Endodermal cell (in vitro differentiated cells): ENCODE results near the gene ZCCHC13. TPM values are rescaled to one million over a fixed set of nuclear protein-coding genes. Genes with fewer than 3 reads are reported as not detected.

Source experiments
- DNase-seq: peaks from one replicate; pipeline ENCODE4 v3.0.0-alpha.2; 2017
- H3K27ac ChIP-seq: 2 replicates; pipeline ENCODE4 v1.5.1; 2013; ENCODE audit warnings: mild to moderate bottlenecking, low read depth, low read length, moderate library complexity
- H3K27me3 ChIP-seq: 2 replicates; pipeline ENCODE4 v1.6.1; 2013; ENCODE audit warnings: mild to moderate bottlenecking, low read length, moderate library complexity; ENCODE audit not compliant: insufficient read depth, control insufficient read depth, poor library complexity, severe bottlenecking
- H3K36me3 ChIP-seq: 2 replicates; pipeline ENCODE4 v1.7.0; 2013; ENCODE audit warnings: mild to moderate bottlenecking, low read length, moderate library complexity; ENCODE audit not compliant: control insufficient read depth, insufficient read depth
- H3K4me1 ChIP-seq: one replicate; pipeline ENCODE4 v1.7.0; 2013; ENCODE audit warnings: low read length; ENCODE audit not compliant: control insufficient read depth, insufficient read depth
- H3K4me3 ChIP-seq: 2 replicates; pipeline ENCODE4 v1.5.1; 2013; ENCODE audit warnings: mild to moderate bottlenecking, low read length, moderate library complexity
- H3K9ac ChIP-seq: 2 replicates; pipeline ENCODE4 v1.6.1; 2013; ENCODE audit warnings: mild to moderate bottlenecking, low read length, moderate library complexity; ENCODE audit not compliant: poor library complexity, severe bottlenecking; ENCODE audit errors: extremely low read depth
- H3K9me3 ChIP-seq: 2 replicates; pipeline ENCODE4 v1.6.1; 2013; ENCODE audit warnings: mild to moderate bottlenecking, low read length, moderate library complexity; ENCODE audit not compliant: control insufficient read depth
- H3K27ac Mint-ChIP-seq: 2 replicates; pipeline ENCODE4 v1.8.0; 2020; ENCODE audit warnings: mixed read lengths
- H3K27me3 Mint-ChIP-seq: 2 replicates; pipeline ENCODE4 v1.8.0; 2021; ENCODE audit warnings: mild to moderate bottlenecking, mixed read lengths; ENCODE audit not compliant: insufficient read depth
- H3K36me3 Mint-ChIP-seq: 2 replicates; pipeline ENCODE4 v1.8.0; 2020; ENCODE audit warnings: low read depth, mixed read lengths
- H3K4me1 Mint-ChIP-seq: 2 replicates; pipeline ENCODE4 v1.8.0; 2020; ENCODE audit warnings: mixed read lengths
- H3K4me3 Mint-ChIP-seq: 2 replicates; pipeline ENCODE4 v1.8.0; 2020; ENCODE audit warnings: mild to moderate bottlenecking, moderate library complexity, mixed read lengths
- H3K9me3 Mint-ChIP-seq: 2 replicates; pipeline ENCODE4 v1.8.0; 2020; ENCODE audit warnings: mild to moderate bottlenecking, mixed read lengths
- CTCF ChIP-seq: fragments of 200-600 bp; sonication (generic); conservative IDR thresholded peaks from 2 replicates; pipeline ENCODE4 v1.5.0; 2021; ENCODE audit warnings: antibody characterized with exemption, mild to moderate bottlenecking
- WGBS, 2 experiments: methylation state at CpG; one replicate each; pipeline versions ENCODE4 v1.1.5 to v1.1.7; 2013; ENCODE audit warnings: missing lambda C conversion rate in 2 of 2, mixed read lengths in 1 of 2; ENCODE audit not compliant: insufficient coverage in 1 of 2, insufficient read length in 1 of 2; 5-methylcytosine and 5-hydroxymethylcytosine counted together
- total RNA-seq, 2 donors: library from RNA; stranded (reverse); fragmentation: NEBNext Ultra II Directional in 1 of 2; extraction: Animal tissue kit (Norgen Biotek cat#: 25700) in 1 of 2; gene quantifications; 2 replicates in 1 of 2; 3 replicates in 1 of 2; pipeline ENCODE4 v1.2.1, GENCODE V29; 2021

ZCCHC13 gene
- total RNA-seq, 2 donors from 2014 or later: not detected

GRCh38 chrX:74262452-74263209 is 41.3 kb upstream of the ZCCHC13 start:
- no peak for DNase-seq
- H3K9me3 ChIP-seq: peaks cover 20% of the 10 kb centered on the region
- Mint-ChIP-seq H3K36me3 (peaks cover 60% of the 10 kb centered on the region), H3K27ac (peak overlapping the region; percentile 52), H3K4me3 (no peak overlapping the region), H3K27me3 (no peaks in the 10 kb centered on the region), H3K9me3 (peaks cover 20% of the 10 kb centered on the region), H3K4me1 (peaks cover 34% of the 10 kb centered on the region)
- H3K36me3 ChIP-seq: peaks cover 68% of the 10 kb centered on the region
- no peak overlapping the region for H3K9ac ChIP-seq
- H3K27ac ChIP-seq: no peak overlapping the region
- WGBS, 2 experiments: no CpG with 5 or more reads among the region's 1 CpG
- H3K4me1 ChIP-seq: no peaks in the 10 kb centered on the region
- H3K4me3 ChIP-seq: no peak overlapping the region
- no peaks in the 10 kb centered on the region for H3K27me3 ChIP-seq
- TF ChIP-seq CTCF: no peak

- no peak for DNase-seq
- Histone ChIP-seq H3K9ac (no peak overlapping the region), H3K9me3 (no peaks in the 10 kb centered on the region), H3K27me3 (no peaks in the 10 kb centered on the region), H3K36me3 (peaks cover 56% of the 10 kb centered on the region), H3K4me3 (no peak overlapping the region), H3K4me1 (no peaks in the 10 kb centered on the region), H3K27ac (no peak overlapping the region)
- H3K27ac Mint-ChIP-seq: peak overlapping the region; percentile 40
- no peak overlapping the region for H3K4me3 Mint-ChIP-seq
- no peaks in the 10 kb centered on the region for H3K9me3 Mint-ChIP-seq
- peaks cover 51% of the 10 kb centered on the region for H3K36me3 Mint-ChIP-seq
- H3K27me3 Mint-ChIP-seq: no peaks in the 10 kb centered on the region
- 89 to 98% methylated on average over 1 to 2 of the region's 3 CpGs for WGBS, 2 experiments
- TF ChIP-seq CTCF: no peak
- H3K4me1 Mint-ChIP-seq: peaks cover 8% of the 10 kb centered on the region
Measured at GRCh38 chrX:74270393-74270792, 33.6 kb upstream of the ZCCHC13 start.

GRCh38 chrX:74272230-74272629 is 31.8 kb upstream of the ZCCHC13 start:
- no peaks in the 10 kb centered on the region for H3K9me3 Mint-ChIP-seq

More at GRCh38 chrX:74272230-74272629, 31.8 kb upstream of the ZCCHC13 start:
- Histone ChIP-seq H3K27ac (no peak overlapping the region), H3K9me3 (no peaks in the 10 kb centered on the region), H3K4me3 (no peak overlapping the region), H3K9ac (no peak overlapping the region), H3K4me1 (no peaks in the 10 kb centered on the region), H3K36me3 (peaks cover 66% of the 10 kb centered on the region), H3K27me3 (no peaks in the 10 kb centered on the region)
- no peak overlapping the region for H3K4me3 Mint-ChIP-seq
- WGBS, 2 experiments: 92% methylated on average over 2 of the region's 2 CpGs; no CpG with 5 or more reads in 1 of the 2 experiments
- H3K36me3 Mint-ChIP-seq: peaks cover 62% of the 10 kb centered on the region
- H3K4me1 Mint-ChIP-seq: peaks cover 6% of the 10 kb centered on the region
- no peak overlapping the region for H3K27ac Mint-ChIP-seq
- no peak for TF ChIP-seq CTCF
- DNase-seq: no peak
- no peaks in the 10 kb centered on the region for H3K27me3 Mint-ChIP-seq
